SK-N-DZ (cell line): ENCODE results near the gene SCN9A.
"Not testable (repeated sequence)": the region's sequence is repeated elsewhere in the genome, so short reads cannot be mapped to it uniquely, and the experiment has no call there.

Experiments used
- DNase-seq: peaks from one replicate; pipeline ENCODE4 v3.0.0-alpha.2; 2015; ENCODE audit warnings: low spot score

Gene SCN9A

DNA sequence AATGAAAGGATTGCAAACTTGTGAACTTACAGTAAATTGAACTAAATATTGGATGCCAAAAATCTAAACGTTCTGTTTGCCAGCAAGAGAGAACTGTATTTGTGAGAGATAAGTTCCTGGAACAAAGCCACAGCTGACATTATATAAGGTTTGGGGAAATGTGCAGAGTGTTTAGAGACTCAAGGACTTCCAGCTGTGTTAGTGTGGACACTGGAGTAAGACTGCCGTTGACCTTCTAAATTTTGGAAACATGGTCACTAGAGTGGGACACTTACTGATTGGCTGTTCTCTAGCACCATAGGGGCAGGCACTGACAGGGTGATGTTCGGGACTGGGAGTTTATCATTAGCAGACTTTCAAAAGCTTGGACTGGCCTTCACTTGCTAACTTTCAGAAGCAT is 40.5 kb downstream of the SCN9A start:
- no peak for DNase-seq

GRCh38 chr2:166334805-166335204 is 40.9 kb downstream of the SCN9A start:
- DNase-seq: no peak

GRCh38 chr2:166333801-166334200 is 41.9 kb downstream of the SCN9A start:
- DNase-seq: no peak

DNA sequence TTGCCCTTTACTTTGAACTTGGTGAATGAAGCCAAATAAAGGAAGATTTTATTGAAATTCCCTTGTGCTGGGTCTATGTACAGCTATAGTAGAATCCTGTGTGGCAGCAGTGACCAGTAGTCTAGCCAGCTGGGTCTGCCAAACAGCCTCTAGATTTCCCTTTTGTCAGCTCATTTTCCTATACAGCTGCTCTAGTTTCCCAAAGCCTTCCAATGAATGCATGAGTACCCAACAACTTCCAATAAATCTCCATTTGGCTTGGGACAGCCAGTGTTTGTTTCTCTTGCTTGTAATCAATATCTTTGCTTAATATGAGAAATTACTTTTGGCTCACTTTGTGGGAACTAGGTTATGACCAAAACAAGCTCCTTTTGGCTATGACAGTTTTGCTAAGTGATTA is 43.6 kb downstream of the SCN9A start:
- DNase-seq: no peak

- DNase-seq: no peak
Measured at GRCh38 chr2:166331468-166331867, 44.3 kb downstream of the SCN9A start.

DNA sequence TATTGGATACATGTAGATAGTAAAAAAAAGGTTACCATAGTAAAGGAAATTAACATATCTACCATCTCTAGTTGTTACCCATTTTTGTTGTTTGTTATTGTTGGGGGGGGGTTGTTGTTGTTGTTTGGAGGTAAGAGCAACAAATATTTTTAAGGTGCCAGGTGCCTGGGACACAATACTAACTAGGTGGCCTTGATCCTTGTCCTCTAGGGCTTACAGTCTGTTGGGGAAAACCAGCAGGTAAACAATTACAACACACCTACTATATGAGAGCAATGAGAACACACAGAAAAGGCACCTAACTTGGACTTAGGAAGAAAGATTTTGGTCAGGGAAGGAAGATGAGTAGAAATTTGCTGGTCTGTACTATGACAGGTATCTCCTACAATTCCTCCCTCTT is 46.3 kb downstream of the SCN9A start:
- DNase-seq: no peak

DNA sequence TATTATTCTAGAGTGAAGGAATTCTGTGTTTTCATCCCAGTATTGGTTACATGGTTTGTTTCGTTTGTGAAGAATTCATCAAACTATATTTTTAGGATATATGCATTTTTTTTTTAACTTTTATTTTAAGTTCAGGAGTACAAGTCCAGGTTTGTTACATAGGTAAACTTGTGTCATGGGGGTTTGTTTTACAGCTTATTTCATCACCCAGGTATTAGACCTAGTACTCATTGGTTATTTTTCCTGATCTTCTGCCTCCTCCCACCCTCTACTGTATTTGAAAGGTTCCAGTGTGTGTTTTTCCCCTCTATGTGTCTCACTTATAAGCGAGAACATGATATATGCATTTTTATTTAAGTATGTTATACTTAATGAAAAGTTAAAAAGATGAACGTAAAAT is 47.6 kb downstream of the SCN9A start:
- no peak for DNase-seq

GRCh38 chr2:166321076-166321475 is 54.7 kb downstream of the SCN9A start:
- no peak for DNase-seq

GRCh38 chr2:166314022-166314759 is 61.6 kb downstream of the SCN9A start:
- no peak for DNase-seq

- not testable (repeated sequence) for DNase-seq
Measured at GRCh38 chr2:166312863-166313262, 62.9 kb downstream of the SCN9A start.

DNA sequence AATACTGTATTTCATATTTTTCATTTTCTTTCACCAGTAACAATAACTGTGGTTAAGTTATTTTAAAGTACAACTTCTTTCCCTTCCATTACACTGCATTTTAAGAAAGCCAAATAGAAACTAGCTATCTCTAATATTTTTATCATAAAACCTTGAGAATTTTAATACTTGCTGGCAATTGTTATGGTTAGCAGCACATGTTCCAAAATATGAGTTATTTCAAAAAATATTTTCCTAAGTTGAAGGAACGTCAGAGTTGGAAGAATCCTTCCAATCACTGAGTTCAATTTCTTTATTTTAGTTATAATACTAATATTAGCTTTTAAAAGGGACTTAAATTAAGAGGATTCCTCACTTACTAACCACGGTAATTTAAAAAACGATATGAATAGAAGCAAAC is 68.4 kb downstream of the SCN9A start:
- DNase-seq: no peak

GRCh38 chr2:166304656-166305055 is 71.1 kb downstream of the SCN9A start:
- no peak for DNase-seq

DNA sequence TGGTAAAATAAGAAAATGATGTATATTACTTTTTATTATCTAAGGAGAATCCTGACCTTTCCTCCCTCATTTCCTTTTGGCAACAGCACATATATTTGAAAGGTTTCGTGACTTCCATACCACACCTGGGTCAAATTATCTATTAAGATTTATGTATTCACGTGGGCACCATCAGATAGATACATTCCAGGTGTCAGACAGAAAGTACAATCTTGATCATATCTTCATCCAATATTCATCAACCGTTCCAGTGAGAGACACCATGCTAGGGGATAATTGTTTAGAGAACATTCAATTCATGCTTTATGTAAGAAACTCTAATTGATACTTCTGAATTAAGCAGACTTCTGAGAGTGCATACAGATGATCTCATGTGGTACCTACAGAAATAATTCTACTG is 73.7 kb downstream of the SCN9A start:
- DNase-seq: peak; percentile 63

DNA sequence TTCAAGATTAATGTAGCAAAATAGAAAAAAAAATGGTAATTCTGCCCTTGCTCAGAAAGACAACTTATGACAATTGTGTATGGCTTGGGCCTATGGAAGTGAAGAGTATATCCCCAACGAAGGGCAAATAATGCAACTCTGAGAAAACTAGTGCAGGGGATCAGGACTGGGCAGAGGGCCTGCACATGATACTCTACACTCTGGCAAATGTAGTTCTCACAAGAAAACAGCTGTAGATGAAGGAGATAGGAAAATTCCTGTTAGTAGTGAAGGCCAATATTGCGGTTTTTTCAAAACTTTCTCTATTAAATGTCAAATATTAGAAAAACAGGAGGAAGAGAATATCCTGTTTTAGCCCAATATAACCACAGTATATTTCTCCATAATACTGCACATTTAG is 77.8 kb downstream of the SCN9A start:
- no peak for DNase-seq

DNA sequence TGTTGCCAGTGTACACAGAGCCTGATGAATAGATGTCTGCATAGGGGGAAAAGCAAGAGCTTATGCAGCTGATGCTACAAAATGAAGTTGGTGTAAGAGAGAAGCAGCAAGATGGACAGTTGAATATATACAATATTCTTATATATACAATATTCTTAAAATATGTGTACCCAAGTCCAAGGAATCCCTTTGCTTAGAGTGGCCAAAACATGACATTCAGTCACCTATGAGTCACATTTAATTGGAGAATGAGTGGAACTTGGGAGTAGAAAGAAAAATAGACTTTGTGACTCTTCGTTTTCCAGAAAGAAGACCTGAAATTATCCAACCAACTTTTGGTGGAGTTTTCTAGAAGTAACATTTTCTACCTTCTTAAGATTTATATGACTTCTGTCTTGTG is 81.8 kb downstream of the SCN9A start:
- DNase-seq: no peak

DNA sequence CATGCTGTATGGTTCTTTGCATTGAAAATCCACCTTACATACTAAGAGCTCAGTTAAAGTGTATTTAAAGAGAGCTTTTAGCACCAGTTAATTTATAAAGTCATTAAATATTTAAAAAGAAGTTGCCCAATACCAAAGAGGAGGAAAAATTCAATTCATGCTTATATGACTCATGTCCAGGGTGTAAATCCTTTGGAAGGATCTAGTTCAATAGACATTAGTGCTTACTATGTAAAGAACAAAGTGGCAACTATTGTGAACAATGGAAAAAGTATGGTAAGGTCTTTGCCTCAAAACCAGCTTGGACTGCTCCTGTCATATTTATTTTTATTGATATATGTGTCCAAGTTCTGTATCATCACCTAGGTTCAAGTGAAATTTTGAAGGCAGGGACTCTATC is 90.5 kb downstream of the SCN9A start:
- no peak for DNase-seq

DNA sequence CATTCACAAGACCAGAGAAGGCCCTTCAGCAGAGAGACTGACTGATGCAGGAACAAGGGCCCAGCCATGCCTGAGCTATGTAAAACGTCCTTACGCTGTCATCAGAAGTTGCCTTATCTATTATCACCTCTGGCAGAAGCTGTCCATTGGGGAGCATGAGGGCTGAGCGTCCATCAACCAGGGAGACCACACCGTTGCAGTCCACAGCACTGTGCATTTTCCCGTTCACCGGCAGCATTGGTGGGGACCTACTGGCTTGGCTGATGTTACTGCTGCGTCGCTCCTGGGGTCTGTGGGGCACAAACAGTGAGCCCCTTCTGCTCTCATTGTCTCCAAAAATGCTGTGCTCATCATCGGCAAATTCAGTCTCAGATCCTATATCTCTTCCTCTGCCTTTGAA is 91.4 kb downstream of the SCN9A start:
- DNase-seq: no peak

GRCh38 chr2:166282154-166282553 is 93.6 kb downstream of the SCN9A start:
- DNase-seq: no peak

- DNase-seq: no peak
Measured at GRCh38 chr2:166278856-166279255, 96.9 kb downstream of the SCN9A start.

DNA sequence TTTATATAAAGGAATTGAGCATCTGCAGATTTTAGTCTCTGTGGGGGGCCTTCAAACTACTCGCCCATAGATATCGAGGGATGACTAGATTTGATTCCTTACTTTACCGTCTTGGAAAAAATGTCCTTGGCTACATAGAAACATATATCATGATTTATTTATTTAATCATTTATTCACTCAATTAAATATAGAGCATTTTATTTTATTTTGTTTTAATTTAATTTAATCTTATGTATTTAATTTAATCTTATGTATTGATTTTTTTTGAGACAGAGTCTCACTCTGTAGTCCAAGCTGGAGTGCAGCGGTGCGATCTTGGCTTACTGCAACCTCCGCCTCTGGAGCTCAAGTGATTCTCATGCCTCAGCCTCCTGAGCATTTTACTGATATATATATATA is 105.4 kb downstream of the SCN9A start:
- no peak for DNase-seq

DNA sequence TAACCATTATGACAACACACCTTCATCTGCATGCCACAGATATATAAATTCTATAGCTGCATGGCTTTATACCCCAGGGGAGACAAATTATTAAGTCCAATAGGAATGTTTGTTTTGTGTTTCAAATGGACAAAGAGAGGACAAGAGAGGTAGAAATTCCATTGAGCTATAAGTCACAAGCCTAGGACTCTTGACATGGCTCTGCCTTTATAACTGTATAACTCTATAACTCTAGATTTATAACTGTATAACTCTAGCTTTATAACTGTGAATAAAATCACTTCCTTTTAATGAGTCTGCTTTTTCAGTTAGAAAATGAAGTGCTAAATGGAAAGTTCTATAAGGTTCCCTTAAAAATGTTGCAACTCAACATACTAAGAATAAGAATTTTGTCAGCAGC is 106.4 kb downstream of the SCN9A start:
- DNase-seq: no peak

DNA sequence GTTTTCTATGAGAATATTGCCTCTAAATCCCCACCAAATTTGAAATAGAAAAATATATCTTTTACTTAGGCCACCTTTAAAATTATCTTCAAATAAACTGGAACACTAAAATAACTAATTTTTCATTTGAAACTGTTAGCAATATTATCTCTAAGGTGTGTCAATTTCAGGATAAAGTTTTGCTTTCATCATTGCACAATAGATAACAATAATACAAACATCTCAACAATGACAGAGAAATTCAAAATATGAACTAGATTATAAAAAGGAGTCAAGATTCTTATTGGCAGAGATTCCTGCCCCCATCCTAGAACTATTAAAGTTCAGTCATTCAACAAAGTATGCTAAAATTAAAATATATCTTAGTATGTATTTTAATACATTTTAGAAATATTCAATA is 117.9 kb downstream of the SCN9A start:
- no peak for DNase-seq

DNA sequence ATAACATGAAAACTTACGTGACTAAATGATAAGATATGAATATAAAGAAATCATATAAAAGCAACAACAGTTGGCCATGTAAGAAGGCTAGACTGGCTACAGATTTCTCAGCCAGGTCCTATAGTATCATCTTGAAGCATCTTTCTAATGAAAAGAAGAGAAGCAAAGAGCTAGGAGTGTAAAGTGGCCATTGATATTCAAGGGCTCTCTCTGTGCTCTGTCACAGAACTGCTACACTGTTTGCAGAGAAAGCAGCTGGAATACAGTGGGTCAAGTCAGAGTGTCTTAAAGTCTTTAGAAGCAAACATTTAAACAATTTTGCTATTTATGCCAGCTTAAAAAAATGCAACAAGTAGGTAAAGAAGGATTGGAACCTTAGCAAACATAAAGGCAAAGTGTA is 118.8 kb downstream of the SCN9A start:
- no peak for DNase-seq

GRCh38 chr2:166249318-166249717 is 126.4 kb downstream of the SCN9A start:
- no peak for DNase-seq
